Activated CD8-positive, alpha-beta memory T cell treated with anti-CD3 and anti-CD28 coated beads for 4 hours (primary cell): Measurements from ENCODE around the gene CD2AP.
"Not testable (repeated sequence)": the region's sequence is repeated elsewhere in the genome, so short reads cannot be mapped to it uniquely, and the experiment has no call there.

ENCODE experiments used
- DNase-seq, 2 donors: peaks; one replicate each; pipeline ENCODE4 v3.0.0-alpha.2; 2020; ENCODE audit warnings: low read depth in 2 of 2

The CD2AP gene

DNA sequence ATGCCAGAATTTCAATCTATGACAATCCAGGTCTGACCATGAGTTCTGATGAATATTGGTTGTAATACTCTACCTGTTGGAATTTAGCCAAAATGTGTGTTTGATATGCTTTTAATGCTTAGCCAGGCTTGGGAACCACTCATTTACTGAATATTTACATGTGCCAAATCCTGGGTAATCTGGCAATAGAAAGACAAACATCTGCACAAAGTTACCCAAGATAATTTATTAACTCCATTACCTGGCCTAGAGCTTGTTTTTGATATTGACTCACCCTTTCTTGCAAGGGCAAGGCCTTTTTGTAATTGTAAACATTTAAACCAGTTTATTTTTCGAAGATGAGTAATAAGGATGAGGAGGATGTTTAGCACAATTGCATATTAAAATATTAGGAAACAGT is 13.5 kb upstream of the CD2AP start:
- no peak for DNase-seq

DNA sequence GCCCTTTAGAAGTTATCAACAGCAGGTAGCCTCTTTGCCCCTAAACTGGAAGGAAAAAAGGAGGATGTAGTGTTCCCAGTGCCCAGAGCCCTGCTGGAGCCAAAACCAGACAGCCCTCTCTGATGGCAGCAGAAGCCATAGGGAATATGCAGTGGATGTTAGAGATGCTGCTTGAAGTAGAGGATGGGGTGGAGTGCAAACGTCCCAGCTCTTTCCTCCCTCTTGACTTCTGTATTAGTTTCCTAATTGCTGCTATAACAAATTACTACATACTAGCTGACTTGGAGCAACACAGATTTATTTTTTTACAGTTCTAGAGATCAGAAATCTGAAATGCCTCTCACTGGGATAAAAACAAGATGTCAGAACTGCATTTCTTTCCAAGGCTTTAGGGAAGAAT is 12.5 kb upstream of the CD2AP start:
- no peak for DNase-seq

DNA sequence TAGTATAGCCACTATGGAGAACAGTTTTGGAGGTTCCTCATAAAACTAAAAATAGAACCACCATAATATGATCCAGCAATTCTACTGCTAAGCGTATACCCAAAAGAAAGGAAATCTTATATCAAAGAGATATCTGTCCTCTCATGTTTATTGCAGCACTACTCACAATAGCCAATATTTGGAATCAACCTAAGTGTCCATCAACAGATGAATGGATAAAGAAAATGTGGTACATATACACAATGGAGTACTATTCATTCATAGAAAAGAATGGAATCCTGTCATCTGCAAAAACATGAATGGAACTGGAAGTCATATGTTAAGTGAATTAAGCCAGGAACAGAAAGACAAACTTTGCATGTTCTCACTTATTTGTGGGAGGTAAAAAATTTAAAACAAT is 5.7 kb upstream of the CD2AP start:
- DNase-seq: no peak

DNA sequence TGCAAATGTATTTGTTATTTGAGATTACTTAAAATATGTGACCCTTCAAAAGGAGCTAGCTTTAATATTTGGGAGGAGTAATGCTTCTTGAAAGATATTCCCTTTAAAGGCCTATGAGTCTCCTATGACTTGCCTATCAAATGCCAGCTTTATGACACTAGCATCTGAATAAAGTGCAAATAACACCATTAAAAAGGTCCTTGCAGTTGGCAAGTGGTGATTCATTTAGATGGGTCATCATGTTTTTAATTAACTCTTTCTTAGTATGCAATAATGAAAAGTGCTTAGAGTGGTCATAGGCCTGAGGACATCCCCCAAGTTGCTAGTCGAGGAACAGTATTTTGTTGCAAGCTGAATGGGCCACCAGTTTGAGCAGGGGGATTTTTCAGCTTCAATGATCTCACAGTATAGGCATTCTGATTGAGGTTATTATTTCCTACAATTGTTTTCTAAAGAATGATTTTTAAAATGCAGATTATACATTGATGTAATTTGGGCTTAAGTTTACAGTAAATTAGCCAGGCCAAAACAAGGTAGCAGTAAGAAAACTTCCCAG is 3.7 kb upstream of the CD2AP start:
- no peak for DNase-seq

DNA sequence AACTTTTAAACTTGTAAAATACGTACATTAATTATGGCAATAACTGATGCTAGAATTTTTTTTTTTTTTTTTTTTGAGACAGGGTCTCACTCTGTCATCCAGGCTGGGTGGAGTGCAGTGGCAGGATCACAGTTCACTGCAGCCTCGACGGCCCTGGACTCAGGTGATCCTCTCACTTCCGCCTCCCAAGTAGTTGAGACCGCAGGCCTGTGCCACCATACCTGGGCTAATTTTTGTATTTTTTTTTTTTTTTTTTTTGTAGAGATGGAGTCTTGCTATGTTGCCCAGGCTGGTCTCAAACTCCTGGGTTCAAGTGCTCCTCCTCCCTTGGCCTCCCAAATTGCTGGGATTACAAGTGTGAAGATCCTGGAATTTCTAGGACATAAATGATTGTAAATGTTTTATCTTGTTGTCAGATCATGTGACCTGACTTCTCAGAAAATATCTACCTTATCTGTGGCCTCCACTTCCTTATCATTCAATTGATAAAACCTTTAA is 2.2 kb upstream of the CD2AP start:
- DNase-seq: no peak

DNA sequence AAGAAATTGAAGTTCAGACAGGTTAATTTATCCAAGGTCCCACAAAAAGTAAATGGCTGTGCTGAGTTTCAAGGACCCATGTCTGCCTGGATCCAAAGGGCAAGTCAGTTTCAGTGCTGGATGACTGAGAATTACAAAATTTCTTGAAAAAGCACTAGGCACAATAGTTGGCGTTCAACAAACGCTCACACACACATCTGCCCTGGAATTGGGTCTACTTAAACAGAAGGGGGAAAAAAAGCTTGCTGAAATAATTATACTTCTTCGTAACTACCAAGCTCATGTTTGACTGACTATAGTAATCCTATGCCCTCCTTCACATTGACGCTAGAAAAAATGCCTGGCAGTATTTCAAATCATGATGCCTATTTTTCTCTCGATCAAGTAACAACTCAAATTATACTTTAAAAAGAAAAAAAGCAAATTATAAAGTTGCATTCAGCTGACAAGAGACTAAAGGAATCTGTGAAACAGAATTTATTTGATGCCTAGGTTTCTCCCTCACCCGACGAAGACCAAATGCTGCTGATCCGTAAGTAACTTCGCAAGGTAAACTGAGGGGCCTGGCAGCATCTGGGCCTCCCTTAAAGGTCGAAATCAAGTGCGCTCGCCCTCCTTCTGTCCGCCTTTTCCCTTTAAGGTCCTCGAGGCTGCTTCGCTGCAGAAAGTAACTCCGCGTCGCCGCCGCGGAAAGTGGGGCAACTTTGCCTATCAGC is 650 bp upstream of the CD2AP start:
- no peak for DNase-seq

DNA sequence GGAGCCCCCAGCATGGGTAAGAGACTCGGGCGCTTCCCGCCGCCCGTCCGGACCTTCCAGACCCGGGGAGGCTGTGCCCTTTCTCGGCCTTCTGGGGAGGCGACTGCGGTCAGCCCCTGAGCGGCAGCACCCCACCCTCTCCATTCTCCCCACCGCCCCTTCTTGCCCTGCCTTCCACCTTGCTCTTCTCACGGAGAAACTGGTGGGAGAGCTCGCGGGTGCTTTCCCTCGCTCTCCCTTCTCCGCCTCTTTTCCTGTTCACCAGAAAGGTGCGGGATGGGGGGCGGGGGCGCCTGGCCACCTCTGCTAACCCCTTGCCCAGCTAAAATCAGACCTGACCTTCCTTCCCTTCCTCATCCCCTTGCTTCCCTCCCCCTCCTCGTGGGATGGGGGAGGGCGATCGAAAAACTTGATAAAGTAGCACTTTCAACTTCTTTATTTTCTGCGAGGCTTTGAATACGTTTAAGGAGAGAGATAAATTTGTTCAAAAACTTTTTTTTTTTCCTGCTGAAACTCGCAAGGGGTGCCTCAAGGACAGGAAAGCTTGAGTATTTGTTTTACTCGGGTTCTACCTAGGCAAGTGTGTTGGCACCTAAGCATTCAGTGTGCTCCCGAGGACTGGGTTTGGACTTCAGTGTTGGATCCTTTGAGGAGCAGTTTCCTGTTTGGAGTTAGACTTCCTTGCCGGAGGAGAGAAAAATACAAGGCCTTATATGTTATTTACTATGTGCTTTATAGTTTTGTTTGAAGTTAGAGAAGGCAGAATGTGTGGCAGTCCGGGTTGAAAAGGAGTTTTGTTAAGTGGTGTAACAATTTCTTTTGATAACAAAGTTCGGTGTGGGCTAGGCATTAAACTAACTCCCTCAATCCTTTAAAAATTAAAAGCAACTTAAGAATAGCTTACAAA is 897 bp downstream of the CD2AP start:
- DNase-seq: no peak

DNA sequence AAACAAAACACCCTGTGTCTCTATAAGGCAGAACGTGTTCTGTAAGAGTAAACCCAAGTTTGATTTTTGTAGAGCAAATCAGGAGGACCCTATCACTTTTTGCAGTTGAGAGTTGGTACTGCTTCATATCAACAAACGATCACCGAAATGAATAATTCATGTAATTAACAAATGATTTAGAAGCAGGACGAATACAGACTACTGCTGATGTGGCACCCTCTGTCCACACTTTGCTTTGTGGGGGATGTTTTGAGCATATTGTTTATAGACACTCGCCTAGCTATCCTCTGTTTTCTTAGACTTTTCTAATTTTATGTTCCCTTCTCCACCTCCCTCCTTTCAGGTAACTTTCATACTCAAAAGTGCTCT is 1.5 kb downstream of the CD2AP start:
- DNase-seq: no peak

DNA sequence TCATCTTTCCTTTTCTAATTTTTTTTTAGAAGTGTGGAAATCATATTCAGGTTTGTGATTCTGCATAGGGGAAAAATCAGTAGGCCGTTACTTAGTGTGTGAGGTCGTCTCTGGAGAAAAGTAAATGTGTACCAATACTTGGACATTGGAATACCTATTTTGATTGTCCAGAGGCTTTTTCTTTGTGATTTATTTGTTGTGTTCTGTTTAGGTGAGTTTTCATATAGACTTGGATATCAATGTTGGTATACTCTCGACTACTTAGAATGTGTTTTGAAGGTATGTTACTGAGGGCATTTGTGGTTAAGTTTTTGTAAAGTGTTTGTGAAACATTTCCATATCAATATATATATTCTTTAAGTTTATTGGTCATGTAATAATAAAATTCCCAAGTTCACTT is 2.3 kb downstream of the CD2AP start:
- no peak for DNase-seq

DNA sequence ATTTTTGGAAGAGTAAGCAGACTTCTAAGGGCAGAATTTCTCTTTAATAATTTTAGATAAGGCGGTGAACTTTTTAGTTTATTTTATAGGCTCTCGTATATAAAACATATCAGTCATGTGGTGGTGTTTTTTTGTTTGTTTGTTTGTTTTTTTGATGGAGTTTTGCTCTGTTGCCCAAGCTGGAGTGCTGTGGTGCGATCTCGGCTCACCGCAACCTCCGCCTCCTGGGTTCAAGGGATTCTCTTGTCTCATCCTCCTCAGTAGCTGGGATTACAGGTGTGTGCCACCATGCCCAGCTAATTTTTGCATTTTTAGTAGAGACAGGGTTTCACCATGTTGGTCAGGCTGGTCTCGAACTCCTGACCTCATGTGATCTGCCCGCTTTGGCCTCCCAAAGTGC is 3.6 kb downstream of the CD2AP start:
- DNase-seq: not testable (repeated sequence)

DNA sequence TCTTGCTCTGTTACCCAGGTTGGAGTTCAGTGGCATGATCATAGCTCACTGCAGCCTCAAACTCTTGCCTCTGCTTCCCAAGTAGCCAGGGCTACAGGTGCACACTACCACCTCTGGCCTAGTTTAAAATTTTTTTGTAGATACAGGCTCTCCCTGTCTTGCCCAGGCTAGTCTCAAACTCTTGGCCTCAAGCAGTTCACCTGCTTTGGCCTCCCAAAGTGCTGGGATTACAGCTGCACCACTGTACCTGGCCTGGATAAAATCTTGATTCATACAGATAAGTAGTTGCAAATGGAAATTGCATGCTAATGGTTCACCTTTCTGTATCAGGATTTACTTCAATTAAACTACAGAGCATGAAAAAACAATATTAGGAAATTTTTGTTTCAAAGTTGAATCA is 4.2 kb downstream of the CD2AP start:
- DNase-seq: no peak

DNA sequence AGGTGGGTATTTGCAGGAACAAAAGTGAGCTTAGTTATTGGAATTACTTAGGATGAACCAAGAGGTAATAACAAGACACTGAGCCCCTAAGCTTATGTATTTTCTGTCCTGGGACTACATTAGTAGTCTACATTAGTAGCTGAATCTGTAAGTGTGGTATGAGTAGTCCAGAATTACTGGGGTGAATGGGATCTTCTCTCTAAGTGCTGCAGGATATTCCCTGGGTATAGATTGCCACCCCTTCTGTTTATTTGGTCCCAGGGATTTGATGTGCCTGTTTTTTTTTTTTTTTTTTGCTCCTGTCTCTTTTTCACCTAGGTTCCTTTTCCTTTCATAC is 5.9 kb downstream of the CD2AP start:
- DNase-seq: no peak

DNA sequence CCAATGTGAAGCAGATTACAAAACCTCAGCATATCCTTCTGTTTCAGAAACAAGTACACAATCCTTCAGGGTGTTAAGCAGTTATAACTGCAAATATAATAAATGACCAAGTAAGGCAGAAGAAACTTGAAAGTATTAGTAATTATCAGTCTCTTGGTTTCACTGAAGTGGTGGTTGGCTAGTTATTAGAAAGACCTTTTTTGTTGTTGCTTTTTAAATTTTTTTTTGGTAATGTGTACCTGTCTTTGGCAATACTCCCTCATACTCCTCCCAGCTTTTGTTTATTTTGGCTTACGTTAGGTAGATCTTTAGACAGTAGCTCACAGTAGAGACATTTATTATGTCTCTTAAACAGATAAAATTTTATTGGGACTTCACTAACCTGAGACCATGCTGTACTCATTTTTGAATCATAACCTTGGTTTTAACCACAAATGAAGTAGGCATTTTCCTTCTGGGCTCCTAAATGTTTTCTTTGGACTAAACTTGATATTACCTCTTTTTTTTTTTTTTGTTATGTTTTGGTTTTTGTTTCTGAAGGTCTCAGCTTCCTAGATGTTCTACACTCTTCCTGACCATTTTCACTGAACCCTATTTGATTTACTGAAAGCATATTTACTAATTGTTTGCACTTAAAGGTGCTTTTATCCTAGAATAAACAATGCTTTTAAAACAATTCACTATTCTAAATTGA is 6.4 kb downstream of the CD2AP start:
- DNase-seq: no peak

DNA sequence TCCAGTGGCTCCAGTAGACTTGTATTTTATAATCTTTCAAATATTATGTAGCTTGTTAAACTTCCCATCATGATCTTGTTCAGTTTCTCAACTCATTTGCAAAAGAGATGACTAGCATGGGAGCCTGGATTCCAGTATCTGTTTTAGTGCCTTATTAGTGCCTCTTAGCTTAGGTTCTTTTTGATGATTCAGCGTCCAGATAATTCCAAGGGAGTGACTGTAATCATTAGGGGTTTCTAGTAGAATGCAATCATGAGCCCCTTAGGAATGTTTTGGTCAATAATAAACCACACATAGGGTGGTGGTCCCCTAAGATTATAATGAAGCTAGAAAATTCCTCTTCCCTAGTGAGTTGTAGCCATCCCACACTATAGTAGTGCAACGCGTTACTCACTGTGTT is 7.0 kb downstream of the CD2AP start:
- DNase-seq: no peak

DNA sequence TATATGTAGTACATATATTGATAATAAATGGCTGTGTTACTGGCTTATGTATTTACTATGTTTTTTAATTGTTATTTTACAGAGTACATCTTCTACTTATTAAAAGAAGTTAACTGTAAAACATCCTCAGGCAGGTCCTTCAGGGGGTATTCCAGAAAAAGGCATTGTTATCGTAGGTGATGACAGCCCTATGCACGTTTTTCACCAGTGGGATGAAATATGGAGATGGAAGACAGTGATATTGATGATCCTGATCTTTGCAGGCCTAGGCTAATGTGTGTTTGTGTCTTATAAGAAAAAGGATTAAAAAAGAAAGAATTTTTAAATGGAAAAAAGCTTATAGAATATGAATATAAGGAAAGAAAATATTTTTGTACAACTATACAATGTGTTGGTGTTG is 7.5 kb downstream of the CD2AP start:
- no peak for DNase-seq

DNA sequence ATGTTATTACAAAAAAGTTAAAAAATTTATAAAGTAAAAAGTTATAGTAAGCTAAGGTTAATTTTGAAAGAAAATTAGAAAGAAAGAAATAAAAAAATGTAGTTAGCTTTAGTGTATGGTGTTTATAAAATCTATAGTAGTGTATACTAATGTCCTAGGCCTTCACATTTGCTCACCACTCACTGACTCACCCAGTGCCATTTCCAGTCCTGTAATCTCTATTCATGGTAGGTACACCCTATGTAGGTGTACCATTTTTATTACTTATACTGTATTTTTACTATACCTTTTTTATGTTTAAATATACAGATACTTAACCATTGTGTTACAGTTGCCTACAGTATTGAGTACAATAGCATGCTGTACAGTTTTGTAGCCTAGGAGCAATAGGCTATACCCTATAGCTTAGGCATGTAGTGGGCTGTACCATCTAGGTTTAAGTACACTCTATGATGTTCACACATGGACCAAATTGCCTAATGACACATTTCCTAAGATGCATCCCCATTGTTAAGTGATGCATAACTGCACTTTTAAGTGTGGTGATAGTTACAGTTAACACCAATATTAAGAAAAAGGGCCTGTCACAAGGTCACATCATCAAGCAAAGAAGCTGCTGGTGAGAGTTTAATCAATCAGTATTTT is 8.0 kb downstream of the CD2AP start:
- DNase-seq: no peak

DNA sequence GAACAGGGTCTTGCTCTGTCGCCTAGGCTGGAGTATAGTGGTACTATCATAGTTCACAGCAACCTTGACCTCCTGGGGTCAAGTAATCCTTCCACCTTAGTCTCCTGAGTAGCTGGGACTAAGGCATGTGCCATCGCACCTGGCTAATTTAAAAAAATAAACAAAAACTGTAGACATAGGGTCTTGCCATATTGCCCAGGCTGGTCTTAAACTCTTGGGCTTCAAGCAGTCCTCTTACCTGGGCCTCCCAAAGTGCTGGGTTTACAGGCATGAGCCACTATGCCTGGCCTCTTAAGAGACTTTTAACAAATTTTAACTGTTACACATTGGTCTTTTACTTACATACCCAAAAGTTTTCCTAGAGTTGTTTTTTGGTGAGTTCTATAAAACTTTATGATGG is 12.4 kb downstream of the CD2AP start:
- DNase-seq: no peak

DNA sequence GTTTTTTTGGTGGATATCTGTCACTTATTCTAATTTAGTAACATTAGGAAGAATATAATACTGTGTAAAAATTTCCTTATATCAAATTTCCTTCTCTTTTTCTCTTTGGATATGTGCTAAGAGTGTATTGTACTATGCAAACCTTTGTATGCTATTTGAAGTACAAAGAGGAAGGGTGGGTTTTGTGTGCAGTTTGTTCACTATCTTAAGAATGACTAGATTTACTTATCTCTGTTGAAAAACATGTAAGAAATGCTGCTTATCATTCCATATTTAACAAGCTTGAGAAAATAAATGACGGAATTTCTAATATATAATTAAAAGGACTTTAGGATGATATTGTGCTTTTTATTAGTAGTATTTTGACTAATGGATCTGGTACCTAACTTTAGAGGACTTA is 13.1 kb downstream of the CD2AP start:
- DNase-seq: no peak

DNA sequence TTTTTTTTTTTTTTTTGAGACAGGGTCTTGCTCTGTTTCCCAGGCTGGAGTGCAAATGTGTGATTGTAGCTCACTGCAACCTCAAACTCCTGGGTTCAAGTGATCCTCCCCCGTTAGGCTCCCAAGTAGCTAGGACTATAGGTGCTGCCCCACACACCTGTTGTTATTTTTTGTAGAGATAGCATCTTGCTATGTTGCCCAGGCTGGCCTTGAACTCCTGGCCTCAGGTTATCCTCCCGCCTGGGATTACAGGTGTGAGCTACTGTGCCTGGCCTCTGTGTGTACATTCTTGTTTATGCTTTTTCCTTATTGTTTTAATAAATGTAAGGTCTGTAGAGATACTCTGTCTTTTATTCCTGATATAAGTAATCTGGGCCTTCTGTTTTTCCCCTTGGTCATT is 14.8 kb downstream of the CD2AP start:
- DNase-seq: no peak

DNA sequence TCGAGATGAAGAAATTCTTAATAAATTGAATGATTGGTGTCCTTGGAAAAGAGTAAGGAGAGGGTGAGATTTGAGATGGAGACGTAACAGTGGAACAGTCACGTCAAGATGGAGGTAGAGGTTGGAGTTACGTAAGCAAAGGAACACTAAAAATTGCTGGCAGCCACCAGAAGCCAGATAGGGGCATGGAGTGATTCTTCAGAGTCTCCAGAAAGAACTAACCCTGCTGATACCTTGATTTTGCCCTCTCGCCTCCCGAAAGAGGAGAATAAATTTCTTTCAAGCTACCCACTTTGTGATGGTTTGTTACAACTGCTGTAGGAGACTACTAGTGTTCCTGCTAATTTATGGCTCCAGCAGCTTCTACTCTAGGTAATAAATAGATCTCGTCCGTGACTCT is 17.6 kb downstream of the CD2AP start:
- no peak for DNase-seq

DNA sequence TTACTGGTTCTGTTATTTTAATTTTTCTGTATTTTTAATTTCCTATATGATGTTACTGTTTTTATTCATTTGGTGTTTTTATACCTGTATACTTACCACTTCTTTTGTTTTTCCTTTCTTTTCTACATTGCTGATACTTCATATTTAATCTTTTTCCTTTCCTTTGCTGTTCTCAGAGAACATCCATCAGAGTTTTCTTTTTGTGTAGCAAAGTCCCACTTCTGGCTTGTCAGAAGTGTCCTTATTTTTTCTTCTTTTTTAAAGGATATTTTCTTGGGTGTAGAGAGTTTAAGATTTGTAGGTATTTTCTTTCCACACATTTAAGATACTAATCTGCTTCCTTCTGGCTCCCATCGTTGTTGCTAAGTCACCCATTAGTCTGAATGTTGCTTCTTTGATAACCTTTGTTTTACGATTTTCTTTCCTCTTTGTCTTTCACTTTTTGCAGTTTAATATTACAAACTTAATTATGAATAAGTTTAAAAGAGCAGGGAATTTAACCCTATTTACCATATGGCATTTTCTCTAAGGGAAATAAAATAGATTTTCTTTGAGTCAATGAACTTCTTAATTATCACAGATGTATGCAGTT is 18.5 kb downstream of the CD2AP start:
- DNase-seq: no peak
